IgD-negative memory B cell (primary cell): ENCODE data around the gene ILDR2. TPM values are rescaled to one million over a fixed set of nuclear protein-coding genes. Genes with fewer than 3 reads are reported as not detected.
A peak's percentile ranks its signal among the peaks of the same experiment; 100 is the strongest.

ENCODE experiments used
- H3K27ac Mint-ChIP-seq, 3 donors: one replicate each; pipeline ENCODE4 v1.8.0; 2020 to 2022; ENCODE audit warnings: mild to moderate bottlenecking in 3 of 3, mixed read lengths in 3 of 3, moderate library complexity in 1 of 3
- H3K27me3 Mint-ChIP-seq: one replicate; pipeline ENCODE4 v1.8.0; 2021; ENCODE audit warnings: mixed read lengths
- H3K36me3 Mint-ChIP-seq: one replicate; pipeline ENCODE4 v1.8.0; 2020; ENCODE audit warnings: mild to moderate bottlenecking, mixed read lengths
- H3K4me1 Mint-ChIP-seq, 3 donors: one replicate each; pipeline ENCODE4 v1.8.0; 2020 to 2022; ENCODE audit warnings: mixed read lengths in 3 of 3, mild to moderate bottlenecking in 1 of 3
- H3K4me3 Mint-ChIP-seq, 4 donors: one replicate each; pipeline ENCODE4 v1.8.0; 2020 to 2022; ENCODE audit warnings: mild to moderate bottlenecking in 4 of 4, mixed read lengths in 4 of 4, moderate library complexity in 3 of 4
- H3K9me3 Mint-ChIP-seq, 3 donors: one replicate each; pipeline ENCODE4 v1.8.0; 2020 to 2021; ENCODE audit warnings: mixed read lengths in 3 of 3, mild to moderate bottlenecking in 1 of 3
- polyA plus RNA-seq: library from polyadenylated mRNA; unstranded; fragments of 300-500 nt; fragmentation: Illumina TruSeq; gene quantifications from one replicate; pipeline ENCODE4 v1.2.3, GENCODE V29; 2021

The ILDR2 gene
- polyA plus RNA-seq, 1 donor from 2014 or later: not detected

GRCh38 chr1:166920561-166921475 lies 54.5 kb downstream of the ILDR2 start:
- peaks cover 2 to 10% (median 5%) of the 10 kb centered on the region in 3 donors for H3K4me1 Mint-ChIP-seq
- H3K36me3 Mint-ChIP-seq: no peaks in the 10 kb centered on the region
- peaks cover 15% of the 10 kb centered on the region for H3K27me3 Mint-ChIP-seq
- H3K27ac Mint-ChIP-seq: no peak overlapping the region
- peak overlapping the region in 3 of 4 donors; percentile 74 to 83 (median 81) for H3K4me3 Mint-ChIP-seq
- H3K9me3 Mint-ChIP-seq: no peaks in the 10 kb centered on the region

DNA sequence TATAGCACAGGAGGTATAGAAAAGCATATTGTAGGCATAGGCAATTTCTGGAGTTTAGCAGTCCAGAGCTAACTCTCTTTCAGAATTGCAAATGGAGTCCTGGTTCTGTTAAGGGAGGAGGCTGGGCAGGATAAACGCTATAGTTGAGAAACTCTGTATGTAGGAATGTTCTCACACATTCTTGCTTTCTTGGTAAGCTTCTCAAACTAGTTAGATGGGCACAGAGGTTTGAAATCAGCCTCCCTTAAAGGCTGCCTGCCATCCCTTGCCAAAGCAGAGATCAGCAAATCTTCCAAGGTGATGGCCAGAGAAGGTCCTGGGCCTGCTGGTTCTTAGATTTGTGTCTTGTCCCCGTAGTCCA lies 56.4 kb downstream of the ILDR2 start:
- no peaks in the 10 kb centered on the region for H3K9me3 Mint-ChIP-seq
- no peak overlapping the region for H3K4me3 Mint-ChIP-seq
- peaks cover 1% of the 10 kb centered on the region for H3K36me3 Mint-ChIP-seq
- H3K27me3 Mint-ChIP-seq: peaks cover 15% of the 10 kb centered on the region
- peaks cover 0 to 4% (median 0%) of the 10 kb centered on the region in 3 donors for H3K4me1 Mint-ChIP-seq
- no peak overlapping the region for H3K27ac Mint-ChIP-seq

DNA sequence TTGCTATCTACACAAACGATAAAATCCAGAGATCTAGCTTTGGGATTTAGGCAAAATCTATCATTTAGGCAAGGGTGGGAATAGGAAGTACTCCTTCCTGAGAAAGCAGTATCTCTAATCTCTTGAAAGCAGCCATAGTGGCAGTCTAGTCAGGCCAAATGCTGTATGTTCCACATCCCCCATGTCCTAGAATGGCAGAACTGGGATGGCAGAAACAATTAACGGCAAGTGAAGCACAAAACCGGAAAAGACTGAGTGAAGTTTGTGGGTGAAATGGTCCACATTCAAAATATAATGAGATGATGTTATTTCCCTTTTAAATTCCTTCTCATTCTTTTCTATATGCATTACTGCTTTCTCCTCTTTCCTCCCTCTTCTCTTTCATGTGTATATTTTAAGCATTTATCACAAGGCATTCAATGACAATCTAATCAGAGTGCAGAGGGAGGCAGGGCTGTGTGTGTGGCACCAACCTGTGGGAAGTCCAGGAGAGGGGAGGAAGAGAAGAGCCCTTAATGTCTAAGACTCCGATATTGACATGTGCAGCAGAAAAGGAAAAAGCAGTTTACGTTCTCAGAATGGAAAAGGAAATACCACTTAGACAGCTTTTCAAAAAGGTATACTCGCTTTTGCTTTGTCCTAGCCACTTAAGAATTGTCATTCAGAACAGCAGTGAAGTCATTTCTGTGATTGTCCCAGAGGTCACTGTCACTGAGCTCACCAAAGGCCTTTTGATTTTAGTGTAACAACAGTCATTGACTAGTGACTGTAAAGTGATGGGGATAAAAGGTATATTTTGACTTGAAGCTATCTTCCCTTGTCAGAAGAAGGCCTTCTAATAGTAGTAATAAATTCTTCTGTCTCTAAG lies 57.0 kb downstream of the ILDR2 start:
- no peaks in the 10 kb centered on the region for H3K9me3 Mint-ChIP-seq
- peaks cover 16% of the 10 kb centered on the region for H3K27me3 Mint-ChIP-seq

DNA sequence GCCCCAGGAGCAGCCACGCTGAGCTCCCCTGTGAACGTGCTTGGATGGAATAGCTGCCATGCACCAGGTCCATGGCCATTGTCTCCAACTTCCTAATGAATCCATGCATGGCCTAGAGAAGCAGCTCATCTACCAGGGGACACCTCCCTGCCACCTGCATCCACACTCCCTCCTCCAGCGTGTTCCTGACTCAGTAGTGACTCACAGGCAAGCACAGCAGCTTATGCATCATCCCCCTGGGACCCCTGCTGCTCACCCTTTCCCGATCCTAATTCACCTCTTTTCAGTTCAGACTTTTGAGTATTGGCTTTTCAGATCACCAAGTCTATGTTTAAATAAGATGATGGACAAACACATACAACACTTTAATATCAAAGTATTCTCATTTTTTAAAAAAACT lies 59.4 kb downstream of the ILDR2 start:
- peaks cover 1% of the 10 kb centered on the region for H3K36me3 Mint-ChIP-seq
- H3K4me1 Mint-ChIP-seq: peaks cover 0 to 4% (median 0%) of the 10 kb centered on the region in 3 donors
- no peak overlapping the region for H3K4me3 Mint-ChIP-seq
- peaks cover 14% of the 10 kb centered on the region for H3K27me3 Mint-ChIP-seq
- peaks cover 0 to 3% (median 2%) of the 10 kb centered on the region in 3 donors for H3K9me3 Mint-ChIP-seq
- H3K27ac Mint-ChIP-seq: no peak overlapping the region

More for the DNA sequence above, 57.0 kb downstream of the ILDR2 start:
- Mint-ChIP-seq H3K27ac (no peak overlapping the region), H3K36me3 (peaks cover 1% of the 10 kb centered on the region), H3K4me1 (peaks cover 0 to 4% (median 0%) of the 10 kb centered on the region in 3 donors), H3K4me3 (no peak overlapping the region)

- H3K27ac Mint-ChIP-seq: no peak overlapping the region
- H3K4me3 Mint-ChIP-seq: no peak overlapping the region
- peaks cover 1% of the 10 kb centered on the region for H3K36me3 Mint-ChIP-seq
- peaks cover 0 to 3% (median 0%) of the 10 kb centered on the region in 3 donors for H3K4me1 Mint-ChIP-seq
- peaks cover 11% of the 10 kb centered on the region for H3K27me3 Mint-ChIP-seq
- peaks cover 0 to 3% (median 2%) of the 10 kb centered on the region in 3 donors for H3K9me3 Mint-ChIP-seq
Observed at GRCh38 chr1:166915042-166915441, 60.3 kb downstream of the ILDR2 start.

- Mint-ChIP-seq H3K4me3 (no peak overlapping the region), H3K27me3 (peaks cover 6% of the 10 kb centered on the region), H3K36me3 (peaks cover 1% of the 10 kb centered on the region), H3K4me1 (peaks cover 0 to 1% (median 0%) of the 10 kb centered on the region in 3 donors), H3K27ac (no peak overlapping the region), H3K9me3 (peaks cover 0 to 3% (median 2%) of the 10 kb centered on the region in 3 donors)
Observed at GRCh38 chr1:166914111-166914510, 61.2 kb downstream of the ILDR2 start.

DNA sequence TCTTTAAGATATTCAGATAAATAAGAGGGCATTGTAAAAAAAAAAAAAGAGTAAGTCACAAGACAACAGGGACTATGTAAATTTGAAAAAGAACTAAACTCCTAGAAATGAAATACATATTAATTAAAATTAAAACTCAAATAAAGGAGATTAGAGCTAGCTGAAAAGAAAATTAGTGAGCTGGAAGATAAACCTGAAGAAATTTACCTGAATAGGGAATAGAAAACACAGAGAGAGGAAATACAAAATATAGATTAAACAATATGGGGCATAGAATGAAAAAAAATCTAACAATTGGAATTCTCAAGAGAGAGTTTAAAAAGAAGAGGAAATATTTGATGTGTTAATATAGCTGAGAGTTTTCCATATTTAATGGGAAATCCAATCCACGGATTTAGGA lies 63.7 kb downstream of the ILDR2 start:
- Mint-ChIP-seq H3K4me1 (peaks cover 0 to 5% (median 0%) of the 10 kb centered on the region in 3 donors), H3K27me3 (peaks cover 6% of the 10 kb centered on the region), H3K36me3 (peaks cover 1% of the 10 kb centered on the region), H3K4me3 (no peak overlapping the region), H3K27ac (no peak overlapping the region), H3K9me3 (peaks cover 0 to 3% (median 2%) of the 10 kb centered on the region in 3 donors)

DNA sequence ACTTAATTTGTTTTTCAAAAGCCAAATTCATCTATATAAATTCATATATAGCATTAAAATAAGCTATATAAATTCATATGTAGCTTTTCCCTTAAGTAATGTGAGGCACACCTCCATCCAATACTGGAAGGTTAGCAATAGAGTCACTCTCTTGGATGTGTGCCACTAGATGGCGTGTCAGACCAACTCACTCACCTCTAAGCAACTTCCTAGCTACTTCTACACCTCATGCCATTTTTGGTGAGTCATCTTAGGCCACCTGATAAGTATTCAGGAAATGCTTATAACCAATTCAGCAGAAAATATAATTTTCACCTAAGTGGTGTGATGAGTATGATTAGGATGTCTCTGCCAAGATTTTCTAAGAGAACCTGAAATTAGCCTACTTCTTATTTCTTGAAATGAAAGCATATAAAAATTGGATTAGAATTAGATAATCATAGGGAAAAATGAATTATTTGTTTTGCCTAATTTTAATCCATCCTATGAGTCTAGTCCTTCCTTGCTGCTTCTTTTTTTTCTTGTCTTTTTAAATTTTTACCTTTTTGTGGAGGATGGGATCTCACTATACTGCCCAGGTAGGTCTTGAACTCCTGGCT lies 64.8 kb downstream of the ILDR2 start:
- Mint-ChIP-seq H3K36me3 (peaks cover 1% of the 10 kb centered on the region), H3K4me1 (peaks cover 0 to 5% (median 0%) of the 10 kb centered on the region in 3 donors), H3K27ac (peak overlapping the region in 1 of 3 donors; percentile 38)

DNA sequence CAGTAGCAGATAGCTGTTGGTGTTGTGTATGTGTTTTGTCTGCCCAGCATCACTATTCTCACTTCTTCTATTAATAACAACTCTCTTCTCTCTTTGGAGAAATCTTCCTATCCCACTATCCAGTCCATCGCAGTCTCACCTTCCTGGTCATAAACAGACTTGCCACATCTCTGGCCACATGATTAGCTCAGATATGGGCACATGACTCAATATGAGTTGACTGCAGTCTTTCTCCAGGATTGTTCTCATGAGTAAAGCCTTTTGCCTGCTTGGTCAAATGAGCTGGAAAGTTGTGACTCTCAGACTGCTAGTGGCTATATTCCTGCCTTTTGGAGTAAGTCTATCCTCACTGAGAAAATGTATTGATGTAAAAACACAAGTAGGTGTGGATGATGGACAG lies 66.4 kb downstream of the ILDR2 start:
- H3K27me3 Mint-ChIP-seq: peaks cover 9% of the 10 kb centered on the region
- no peak overlapping the region for H3K4me3 Mint-ChIP-seq
- no peak overlapping the region for H3K27ac Mint-ChIP-seq
- H3K9me3 Mint-ChIP-seq: peaks cover 0 to 3% (median 2%) of the 10 kb centered on the region in 3 donors
- H3K4me1 Mint-ChIP-seq: peaks cover 0 to 5% (median 4%) of the 10 kb centered on the region in 3 donors
- no peaks in the 10 kb centered on the region for H3K36me3 Mint-ChIP-seq

More for the DNA sequence above, 64.8 kb downstream of the ILDR2 start:
- Mint-ChIP-seq H3K27me3 (peaks cover 9% of the 10 kb centered on the region), H3K4me3 (no peak overlapping the region), H3K9me3 (peaks cover 0 to 3% (median 2%) of the 10 kb centered on the region in 3 donors)

- no peaks in the 10 kb centered on the region for H3K36me3 Mint-ChIP-seq
- peaks cover 0 to 4% (median 1%) of the 10 kb centered on the region in 3 donors for H3K9me3 Mint-ChIP-seq
- H3K27ac Mint-ChIP-seq: no peak overlapping the region
- H3K27me3 Mint-ChIP-seq: peaks cover 9% of the 10 kb centered on the region
- no peak overlapping the region for H3K4me3 Mint-ChIP-seq
- H3K4me1 Mint-ChIP-seq: peaks cover 3 to 15% (median 12%) of the 10 kb centered on the region in 3 donors
Observed at GRCh38 chr1:166907763-166908162, 67.6 kb downstream of the ILDR2 start.

DNA sequence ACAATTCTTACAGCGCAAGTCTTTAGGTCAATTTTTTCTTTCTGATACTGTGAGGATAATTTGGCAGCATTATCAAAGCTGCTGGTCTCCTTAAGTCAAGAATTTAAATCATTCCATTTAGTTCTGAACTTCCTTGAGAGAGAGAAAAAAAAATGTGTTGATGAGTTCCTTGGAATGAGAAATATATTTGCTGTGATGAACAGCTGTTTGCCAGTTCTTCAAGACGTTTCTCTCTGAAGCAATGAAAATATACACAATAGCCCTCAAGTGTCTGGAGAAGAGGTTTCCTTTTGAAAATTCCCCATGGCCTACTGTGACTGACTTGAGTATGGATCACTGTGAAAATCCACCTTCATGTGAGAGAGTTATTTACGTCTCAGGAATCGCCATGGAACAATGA lies 68.3 kb downstream of the ILDR2 start:
- peaks cover 9% of the 10 kb centered on the region for H3K27me3 Mint-ChIP-seq
- no peak overlapping the region for H3K27ac Mint-ChIP-seq
- H3K9me3 Mint-ChIP-seq: peaks cover 0 to 4% (median 0%) of the 10 kb centered on the region in 3 donors
- no peak overlapping the region for H3K4me3 Mint-ChIP-seq
- no peaks in the 10 kb centered on the region for H3K36me3 Mint-ChIP-seq
- H3K4me1 Mint-ChIP-seq: peaks cover 8 to 22% (median 19%) of the 10 kb centered on the region in 3 donors

- Mint-ChIP-seq H3K27ac (no peak overlapping the region), H3K36me3 (no peaks in the 10 kb centered on the region), H3K4me3 (no peak overlapping the region)
Observed at GRCh38 chr1:166906647-166907046, 68.7 kb downstream of the ILDR2 start.

GRCh38 chr1:166905900-166906299 lies 69.4 kb downstream of the ILDR2 start:
- no peak overlapping the region for H3K4me3 Mint-ChIP-seq
- peaks cover 9% of the 10 kb centered on the region for H3K27me3 Mint-ChIP-seq
- peaks cover 0 to 2% (median 0%) of the 10 kb centered on the region in 3 donors for H3K9me3 Mint-ChIP-seq
- H3K4me1 Mint-ChIP-seq: peaks cover 8 to 24% (median 22%) of the 10 kb centered on the region in 3 donors
- no peak overlapping the region for H3K27ac Mint-ChIP-seq
- no peaks in the 10 kb centered on the region for H3K36me3 Mint-ChIP-seq

More at GRCh38 chr1:166906647-166907046, 68.7 kb downstream of the ILDR2 start:
- Mint-ChIP-seq H3K4me1 (peaks cover 8 to 22% (median 21%) of the 10 kb centered on the region in 3 donors), H3K9me3 (peaks cover 0 to 4% (median 0%) of the 10 kb centered on the region in 3 donors), H3K27me3 (peaks cover 9% of the 10 kb centered on the region)

DNA sequence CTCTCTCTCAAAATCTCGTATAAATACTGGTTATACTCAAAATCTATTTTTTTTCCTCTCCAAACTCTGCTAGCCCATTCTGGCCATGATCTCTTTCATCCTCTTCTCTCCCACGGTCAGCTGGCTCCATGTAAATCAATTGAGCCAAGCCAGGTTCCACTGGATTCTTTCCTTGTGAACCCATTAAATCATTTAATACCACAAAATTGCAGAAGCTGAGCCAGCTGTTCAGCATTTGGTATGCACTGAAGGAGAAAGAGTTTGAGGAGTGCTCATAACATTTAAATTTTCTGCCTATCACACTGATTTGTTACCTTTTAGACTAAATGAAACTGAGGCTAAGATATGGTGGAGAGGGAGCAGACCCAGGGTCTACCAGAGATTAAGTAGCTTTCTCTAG lies 70.2 kb downstream of the ILDR2 start:
- Mint-ChIP-seq H3K36me3 (no peaks in the 10 kb centered on the region), H3K9me3 (peaks cover 0 to 2% (median 0%) of the 10 kb centered on the region in 3 donors), H3K4me1 (peaks cover 8 to 24% (median 20%) of the 10 kb centered on the region in 3 donors), H3K27ac (no peak overlapping the region), H3K27me3 (peaks cover 10% of the 10 kb centered on the region), H3K4me3 (no peak overlapping the region)
